OCI-LY3 (cell line): ENCODE measurements around the gene MAPK8.

ENCODE experiments used
- H2AFZ ChIP-seq: fragments of 200-600, 300-600 bp; shearing (Covaris generic); 2 replicates; pipeline ENCODE4 v1.6.0; 2014; ENCODE audit warnings: antibody characterized with exemption, low read depth, low read length
- H3K27ac ChIP-seq: fragments of 200-600, 300-600 bp; sonication (generic); 2 replicates; pipeline ENCODE4 v1.5.1; 2014; ENCODE audit warnings: mild to moderate bottlenecking, low read length, moderate library complexity, mixed read lengths
- H3K27me3 ChIP-seq: fragments of 200-600, 300-600 bp; sonication (generic); 2 replicates; pipeline ENCODE4 v1.6.1; 2014; ENCODE audit warnings: low read depth, low read length, mixed read lengths
- H3K36me3 ChIP-seq: fragments of 200-600, 300-600 bp; sonication (generic); replicated peaks from 2 replicates; pipeline ENCODE3; 2014; ENCODE audit warnings: low read depth, low read length, mixed read lengths
- H3K4me1 ChIP-seq: fragments of 300-600, 200-600 bp; sonication (generic); 2 replicates; pipeline ENCODE4 v1.6.1; 2014; ENCODE audit warnings: low read length, mixed read lengths
- H3K4me2 ChIP-seq: fragments of 200-600, 300-600 bp; sonication (generic); 2 replicates; pipeline ENCODE4 v1.6.1; 2014; ENCODE audit warnings: low read length, mixed read lengths
- H3K4me3 ChIP-seq: fragments of 300-600, 200-600 bp; sonication (generic); 2 replicates; pipeline ENCODE4 v1.5.1; 2014; ENCODE audit warnings: antibody characterized with exemption, mild to moderate bottlenecking, low read length, moderate library complexity
- H3K79me2 ChIP-seq: fragments of 300-600, 200-600 bp; shearing (Covaris generic); 2 replicates; pipeline ENCODE4 v1.6.1; 2014; ENCODE audit warnings: mild to moderate bottlenecking, low read length, mixed read lengths
- H3K9ac ChIP-seq: fragments of 300-600, 200-600 bp; shearing (Covaris generic); 2 replicates; pipeline ENCODE4 v1.6.0; 2014; ENCODE audit warnings: mild to moderate bottlenecking, low read length, moderate library complexity
- H3K9me3 ChIP-seq: fragments of 200-600, 300-600 bp; shearing (Covaris generic); 2 replicates; pipeline ENCODE4 v1.6.1; 2014; ENCODE audit warnings: low read length, mixed read lengths; ENCODE audit not compliant: insufficient read depth
- H4K20me1 ChIP-seq: fragments of 200-600, 300-600 bp; sonication (generic); 2 replicates; pipeline ENCODE4 v1.6.1; 2016; ENCODE audit warnings: low read length, mixed read lengths; ENCODE audit not compliant: insufficient read depth
- CTCF ChIP-seq: fragments of 200-600, 300-600 bp; sonication (generic); IDR thresholded peaks from 2 replicates; pipeline ENCODE4 v1.5.1; 2014; ENCODE audit warnings: antibody characterized with exemption, low read length, low read depth
- EZH2phosphoT487 ChIP-seq: fragments of 200-600 bp; shearing (Covaris generic); IDR thresholded peaks from 2 replicates; pipeline ENCODE4 v1.6.1; 2018; ENCODE audit warnings: antibody characterized with exemption, mixed run types, low read depth

The MAPK8 gene

GRCh38 chr10:48381971-48382370, 75.5 kb downstream of the MAPK8 start:
- no peaks in the 10 kb centered on the region for H3K4me1 ChIP-seq
- no peaks in the 10 kb centered on the region for H3K36me3 ChIP-seq
- H3K9me3 ChIP-seq = no peaks in the 10 kb centered on the region

GRCh38 chr10:48382982-48383381, 76.5 kb downstream of the MAPK8 start:
- no peaks in the 10 kb centered on the region for H3K9me3 ChIP-seq
- H3K27me3 ChIP-seq = no peaks in the 10 kb centered on the region
- no peaks in the 10 kb centered on the region for H3K36me3 ChIP-seq
- no peak overlapping the region for H3K4me3 ChIP-seq
- no peak overlapping the region for H3K4me2 ChIP-seq
- H3K9ac ChIP-seq = no peak overlapping the region
- H3K4me1 ChIP-seq = no peaks in the 10 kb centered on the region
- H2AFZ ChIP-seq = no peak overlapping the region
- no peak for TF ChIP-seq CTCF
- no peak for TF ChIP-seq EZH2phosphoT487
- no peaks in the 10 kb centered on the region for H3K79me2 ChIP-seq
- no peak overlapping the region for H3K27ac ChIP-seq
- H4K20me1 ChIP-seq = no peaks in the 10 kb centered on the region

More at GRCh38 chr10:48381971-48382370, 75.5 kb downstream of the MAPK8 start:
- Histone ChIP-seq H3K27me3 (no peaks in the 10 kb centered on the region), H3K4me2 (no peak overlapping the region), H4K20me1 (no peaks in the 10 kb centered on the region), H2AFZ (no peak overlapping the region), H3K4me3 (no peak overlapping the region), H3K79me2 (no peaks in the 10 kb centered on the region), H3K27ac (no peak overlapping the region), H3K9ac (no peak overlapping the region)
- no peak for TF ChIP-seq CTCF
- TF ChIP-seq EZH2phosphoT487 = no peak

- Histone ChIP-seq H3K36me3 (no peaks in the 10 kb centered on the region), H3K27ac (no peak overlapping the region), H2AFZ (no peak overlapping the region), H4K20me1 (no peaks in the 10 kb centered on the region), H3K9me3 (no peaks in the 10 kb centered on the region), H3K79me2 (no peaks in the 10 kb centered on the region), H3K4me3 (no peak overlapping the region), H3K4me1 (no peaks in the 10 kb centered on the region), H3K9ac (no peak overlapping the region), H3K27me3 (no peaks in the 10 kb centered on the region), H3K4me2 (no peak overlapping the region)
- no peak for TF ChIP-seq CTCF
- no peak for TF ChIP-seq EZH2phosphoT487
Observed at GRCh38 chr10:48383393-48383792, 76.9 kb downstream of the MAPK8 start.

- Histone ChIP-seq H3K4me2 (no peak overlapping the region), H3K27ac (no peak overlapping the region), H3K4me1 (no peaks in the 10 kb centered on the region), H3K36me3 (no peaks in the 10 kb centered on the region), H3K4me3 (no peak overlapping the region), H3K9me3 (no peaks in the 10 kb centered on the region), H3K27me3 (no peaks in the 10 kb centered on the region), H4K20me1 (no peaks in the 10 kb centered on the region), H3K9ac (no peak overlapping the region), H2AFZ (no peak overlapping the region), H3K79me2 (no peaks in the 10 kb centered on the region)
- TF ChIP-seq EZH2phosphoT487 (no peak), CTCF (no peak)
Observed at GRCh38 chr10:48384699-48384982, 78.2 kb downstream of the MAPK8 start.
